ENCODE measurements around the gene NFIC. TPM values are rescaled to one million over a fixed set of nuclear protein-coding genes. Genes with fewer than 3 reads are reported as not detected.

NFIC gene
- total and polyA plus RNA-seq, 2 of the 4 experiments (the other 2 are of a cell fraction): 21.9 to 32.1 TPM

- TF ChIP-seq USF2 (IDR thresholded peaks at IDR 0.05; ENCODE audit: low read depth, low read length) (no peak), BHLHE40 (IDR thresholded peaks at IDR 0.05; ENCODE audit: low read depth, low read length) (no peak), POLR2A (IDR thresholded peaks at IDR 0.05; ENCODE audit: low read depth, low read length) (no peak), RFX5 (IDR thresholded peaks at IDR 0.05; ENCODE audit: low read depth, low read length) (no peak), FOS (IDR thresholded peaks at IDR 0.05; ENCODE audit: low read depth, low read length) (no peak), MAZ (IDR thresholded peaks at IDR 0.05; ENCODE audit: borderline replicate concordance, low read depth, low read length) (no peak), RAD21 (IDR thresholded peaks at IDR 0.05; ENCODE audit: low read length) (no peak), CEBPB (IDR thresholded peaks at IDR 0.05; ENCODE audit: low read depth, low read length) (no peak), RCOR1 (IDR thresholded peaks at IDR 0.05; ENCODE audit: insufficient replicate concordance, low read length) (no peak), MXI1 (IDR thresholded peaks at IDR 0.05; ENCODE audit: borderline replicate concordance, low read depth, low read length) (no peak), NFE2L2 (IDR thresholded peaks at IDR 0.05; ENCODE audit: low read depth, low read length) (no peak), CTCF (conservative IDR thresholded peaks at IDR 0.05; ENCODE audit: low read depth, low read length) (no peak), CHD1 (IDR thresholded peaks at IDR 0.05; ENCODE audit: low read depth, low read length) (no peak), ELK1 (IDR thresholded peaks at IDR 0.05; ENCODE audit: borderline replicate concordance, low read depth, low read length) (no peak), MAFK (IDR thresholded peaks at IDR 0.05; ENCODE audit: low read depth, low read length) (no peak)
- H3K4me1 ChIP-seq (ENCODE audit: control insufficient read depth, insufficient read depth, low read length): peaks cover 16% of the 10 kb centered on the region
- H3K79me1 ChIP-seq (ENCODE audit: low read depth in 1 of 2, low read length in 2 of 2): peaks cover 22 to 64% of the 10 kb centered on the region in 2 experiments
- H3K27me3 ChIP-seq (ENCODE audit: control insufficient read depth, insufficient read depth, low read length): no peaks in the 10 kb centered on the region
- H3K27ac ChIP-seq (ENCODE audit: insufficient read depth, low read length): no peak overlapping the region
- no peak overlapping the region for H2AFZ ChIP-seq (replicated peaks; ENCODE audit: low read length, poor library complexity)
- 90% methylated on average over 8 of the region's 58 CpGs; no CpG with 5 or more reads in 1 of the 2 experiments for WGBS, 2 experiments (ENCODE audit: extremely low coverage in 2 of 2, insufficient read length in 1 of 2)
- H2BK20ac ChIP-seq (ENCODE audit: low read depth, low read length): no peak overlapping the region
- ChIA-PET CTCF (no interaction called here), POLR2A (ENCODE audit: unreplicated experiment) (no interaction called here)
- no peak overlapping the region for H2BK15ac ChIP-seq (ENCODE audit: low read depth, low read length)
- peaks cover 33% of the 10 kb centered on the region for H4K20me1 ChIP-seq (ENCODE audit: insufficient read depth, low read length)
- H2AK9ac ChIP-seq (replicated peaks; ENCODE audit: low read depth, low read length, poor library complexity): no peak overlapping the region
- no peak overlapping the region for H4K8ac ChIP-seq (ENCODE audit: low read depth in 2 of 2, low read length in 2 of 2)
- no peak overlapping the region for H3K9ac ChIP-seq (ENCODE audit: low read depth, low read length)
- no peak overlapping the region for H3K14ac ChIP-seq (replicated peaks; ENCODE audit: low read depth, low read length)
- intact Hi-C loops (cut with micrococcal nuclease): no loop called here
- in situ Hi-C loops (cut with MboI; ENCODE audit: low sequenced_read_pairs): no loop called here
- H3K56ac ChIP-seq (ENCODE audit: extremely low read depth, insufficient read depth, low read length): no peak overlapping the region
- no TSS peak for BruUV-seq (replicated peaks)
- peaks cover 6% of the 10 kb centered on the region; the same call in 1 of the 2 replicates for H3K9me1 ChIP-seq (ENCODE audit: insufficient read depth, low read length)
- ATAC-seq (ENCODE audit: low read depth): no peak
- H3K23ac ChIP-seq (ENCODE audit: low read depth, low read length): no peak overlapping the region
- H3K4me2 ChIP-seq (ENCODE audit: low read depth, low read length): no peak overlapping the region
- H2BK5ac ChIP-seq (ENCODE audit: low read depth, low read length, poor library complexity, severe bottlenecking): no peak overlapping the region
- H2AK5ac ChIP-seq (ENCODE audit: low read depth, low read length): no peak overlapping the region
- H3K4me3 ChIP-seq (ENCODE audit: insufficient read depth, low read depth, low read length): no peak overlapping the region
- no peak for DNase-seq
- H3K9me3 ChIP-seq (ENCODE audit: control insufficient read depth, insufficient read depth, low read length): no peaks in the 10 kb centered on the region
- H4K91ac ChIP-seq (ENCODE audit: insufficient read depth, low read depth, low read length): no peak overlapping the region
- H4K5ac ChIP-seq (ENCODE audit: low read depth, low read length): no peak overlapping the region
- dilution Hi-C loops (cut with HindIII; ENCODE audit: low sequenced_read_pairs, unreplicated experiment): no loop called here
- no peak overlapping the region for H2BK120ac ChIP-seq (ENCODE audit: low read depth, low read length)
- no peak overlapping the region for H3K4ac ChIP-seq (ENCODE audit: low read depth, low read length)
- H3K36me3 ChIP-seq (ENCODE audit: control insufficient read depth, insufficient read depth, low read length): peaks cover 26% of the 10 kb centered on the region
- no peak overlapping the region for H3K18ac ChIP-seq (ENCODE audit: low read depth, low read length)
Measured at GRCh38 chr19:3462991-3463713, 96.8 kb downstream of the NFIC start.
